NCI-H82 treated with DMSO at 0.1 percent for 48 hours (cell line): ENCODE measurements around the gene ANKRD9.

ENCODE experiments used
- DNase-seq: peaks from one replicate; lab custom pipeline; 2025; ENCODE audit not compliant: unreplicated experiment; lab: John Stamatoyannopoulos, UW

Gene ANKRD9

GRCh38 chr14:102513899-102514772, 4.6 kb upstream of the ANKRD9 start:
- DNase-seq = no peak

- no peak for DNase-seq
Measured at GRCh38 chr14:102512793-102513300, 3.3 kb upstream of the ANKRD9 start.

DNA sequence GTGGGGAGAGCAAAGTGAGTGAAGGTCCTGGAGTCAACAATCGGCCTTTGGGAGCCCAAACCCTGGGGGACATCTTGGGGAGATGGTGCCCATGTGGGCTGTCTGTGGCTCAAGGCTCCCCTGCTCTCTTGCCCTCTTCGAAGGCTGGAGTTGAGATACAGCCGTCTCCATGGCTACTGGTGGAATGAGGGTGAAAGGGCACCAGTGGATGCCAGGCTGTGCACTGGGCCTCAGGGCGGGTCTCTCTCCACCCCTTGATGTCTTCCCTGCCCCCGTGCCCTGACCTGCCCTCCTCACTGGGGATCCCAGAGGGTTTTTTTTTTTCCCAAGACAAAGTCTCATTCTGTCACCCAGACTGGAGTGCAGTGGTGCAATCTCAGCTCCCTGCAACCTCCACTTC, 2.0 kb upstream of the ANKRD9 start:
- no peak for DNase-seq

DNA sequence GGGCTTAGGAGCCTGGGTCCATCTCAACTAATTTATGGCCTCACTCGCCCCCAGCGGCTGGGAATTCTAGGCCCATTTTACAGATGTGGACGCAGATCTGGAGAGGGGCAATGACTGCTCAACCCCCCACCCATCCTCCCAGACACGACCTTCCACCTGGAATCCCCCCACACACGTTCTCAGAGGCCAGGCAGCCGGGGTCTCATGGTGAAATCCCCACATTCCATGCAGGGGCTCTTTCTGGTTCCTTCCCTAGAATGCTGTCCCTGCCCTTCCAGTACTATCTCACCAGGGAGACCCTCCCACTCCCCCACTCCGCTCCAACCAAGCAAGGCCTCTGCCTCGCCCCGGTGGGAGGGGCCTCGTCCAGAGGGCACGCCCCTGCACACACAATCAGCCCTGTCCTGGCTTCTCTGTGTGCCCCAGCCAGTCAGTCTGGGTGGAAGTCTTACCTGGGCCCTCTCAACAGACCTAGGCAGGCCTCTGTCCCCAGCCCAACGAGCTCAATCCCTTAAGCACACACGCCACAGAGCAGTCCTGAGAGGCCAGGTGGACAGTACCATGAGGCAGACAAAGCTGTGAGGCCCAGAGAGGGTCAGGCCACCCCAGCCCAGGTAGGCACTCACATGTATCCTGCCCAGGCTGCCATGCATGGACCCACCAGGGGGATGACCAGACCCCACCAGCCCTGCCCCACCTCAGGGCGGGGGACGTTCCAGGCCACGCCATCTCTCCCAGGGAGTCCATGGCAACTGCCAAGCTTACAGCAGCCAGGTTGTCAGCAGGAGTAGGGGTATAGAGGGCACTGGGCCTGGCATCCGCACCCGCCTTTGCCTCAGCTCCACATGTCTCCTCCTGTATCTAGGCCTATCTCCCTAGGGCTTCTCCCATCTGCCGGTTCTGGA, 1.3 kb upstream of the ANKRD9 start:
- DNase-seq = no peak

DNA sequence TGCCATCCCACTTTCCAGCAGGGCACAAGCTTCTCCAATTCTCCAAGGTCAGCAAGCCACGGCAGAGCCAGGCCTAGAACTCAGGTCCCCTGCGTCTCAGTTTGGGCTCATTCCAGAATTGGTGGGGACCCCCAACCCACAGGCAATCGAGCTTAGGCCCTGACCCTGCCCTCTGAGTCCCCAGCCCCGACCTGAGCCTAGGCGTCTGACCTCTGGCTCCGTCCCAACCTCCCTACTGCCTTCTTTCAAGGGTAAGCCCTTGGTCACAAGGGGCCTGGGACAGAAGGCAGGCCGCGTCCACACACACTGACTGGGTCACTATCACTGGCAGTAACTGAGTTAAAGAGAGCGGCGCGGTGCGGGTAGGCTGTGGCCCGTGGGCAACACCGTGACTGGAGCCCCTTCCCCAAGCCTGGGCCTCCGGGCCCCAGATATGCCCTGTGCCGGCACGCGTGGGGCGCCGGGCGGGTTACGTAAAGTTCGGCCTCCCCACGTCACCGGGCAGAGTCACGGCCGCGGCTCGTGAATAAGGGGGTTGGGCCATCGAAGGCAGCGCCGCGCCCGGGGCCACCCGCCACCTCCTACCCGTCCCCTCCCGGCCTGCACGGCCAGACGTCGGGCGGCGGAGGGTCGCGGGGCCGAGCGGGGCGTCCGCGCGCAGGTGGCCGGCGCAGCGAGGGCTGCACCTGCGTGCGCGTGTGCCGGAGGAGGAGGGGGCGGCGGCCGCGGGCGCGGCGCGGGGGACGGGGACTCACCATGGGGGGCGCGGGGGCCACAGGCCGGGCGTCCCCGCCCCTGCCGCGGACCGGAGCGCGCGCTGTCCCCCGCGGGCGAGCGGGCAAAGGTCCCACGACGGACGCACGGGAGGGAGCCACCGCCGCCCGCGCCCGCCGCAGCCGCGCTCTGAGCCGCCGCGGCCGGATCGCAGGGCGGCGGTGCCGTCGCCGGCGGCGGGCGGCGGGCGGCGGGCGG, 516 bp downstream of the ANKRD9 start:
- no peak for DNase-seq

GRCh38 chr14:102508410-102508773, 1.2 kb downstream of the ANKRD9 start:
- DNase-seq = no peak

- DNase-seq = no peak
Measured at GRCh38 chr14:102507857-102508312, 1.7 kb downstream of the ANKRD9 start.

DNA sequence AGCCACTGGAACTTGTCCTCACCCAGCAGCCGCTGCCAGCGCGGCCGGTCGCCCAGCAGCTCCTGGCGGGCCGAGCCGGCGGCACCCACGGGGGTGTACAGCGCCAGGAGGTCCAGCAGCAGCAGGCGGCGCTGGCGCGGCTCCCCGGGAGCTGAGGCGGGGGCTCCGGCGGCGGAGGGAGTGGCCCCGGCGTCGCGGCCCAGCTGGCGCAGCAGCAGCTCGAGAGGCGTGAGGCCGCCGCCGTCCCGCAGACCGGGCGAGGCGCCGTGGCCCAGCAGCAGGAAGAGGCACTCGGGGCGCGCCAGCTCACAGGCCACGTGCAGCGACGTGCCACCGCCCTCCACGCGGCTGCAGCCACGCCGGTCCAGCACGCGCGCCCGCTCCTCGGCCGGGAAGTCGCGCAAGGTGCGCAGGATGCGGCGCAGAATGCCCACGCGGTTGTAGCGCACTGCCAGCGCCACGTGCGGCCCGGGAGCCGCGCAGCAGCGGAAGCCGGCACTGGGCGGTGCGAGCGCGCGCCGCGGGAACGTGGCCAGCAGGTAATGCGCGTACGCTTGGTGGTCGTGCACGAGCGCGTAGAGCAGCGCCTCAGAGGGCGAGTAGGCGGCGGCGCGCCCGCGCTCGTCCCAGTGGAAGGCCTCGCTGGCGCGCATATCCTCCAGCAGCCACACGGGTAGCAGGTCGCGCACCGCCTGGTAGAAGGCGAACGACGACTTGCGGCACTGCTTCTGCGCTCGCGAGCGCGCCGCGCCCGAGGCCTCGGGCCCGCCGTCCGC, 2.3 kb downstream of the ANKRD9 start:
- no peak for DNase-seq

- no peak for DNase-seq
Measured at GRCh38 chr14:102506626-102506925, 3.0 kb downstream of the ANKRD9 start.

GRCh38 chr14:102505775-102506625, 3.6 kb downstream of the ANKRD9 start:
- no peak for DNase-seq

DNA sequence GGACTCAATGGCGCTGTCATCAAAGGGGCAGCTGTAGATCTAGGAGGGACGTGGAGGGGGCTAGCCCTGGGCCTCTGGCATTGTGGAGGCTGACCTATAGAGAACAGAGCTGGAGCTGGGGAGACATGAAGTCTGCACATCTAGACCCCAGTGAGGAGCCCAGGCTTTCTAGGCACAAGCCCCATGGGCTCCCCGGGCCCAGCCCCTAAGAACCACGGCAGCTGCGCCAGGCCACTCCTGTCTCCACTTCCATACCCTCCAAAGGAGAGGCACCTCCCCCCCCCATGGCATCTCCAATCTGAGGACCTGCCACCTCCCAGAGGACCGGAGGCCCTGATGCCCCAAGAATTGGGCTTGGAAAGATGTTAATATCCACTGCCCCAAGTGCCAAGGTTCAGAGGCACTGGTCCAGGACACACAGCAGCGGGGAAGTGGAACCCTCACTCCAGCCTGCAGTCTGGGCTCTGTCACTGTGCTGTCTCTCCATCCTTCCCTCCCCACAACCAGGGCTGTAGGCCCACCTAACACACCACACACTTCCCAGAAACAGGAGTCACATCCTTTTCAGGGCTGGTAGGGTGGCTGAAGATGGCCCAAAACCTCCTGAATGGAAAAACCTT, 4.5 kb downstream of the ANKRD9 start:
- no peak for DNase-seq

- DNase-seq = no peak
Measured at GRCh38 chr14:102504328-102504999, 5.1 kb downstream of the ANKRD9 start.

DNA sequence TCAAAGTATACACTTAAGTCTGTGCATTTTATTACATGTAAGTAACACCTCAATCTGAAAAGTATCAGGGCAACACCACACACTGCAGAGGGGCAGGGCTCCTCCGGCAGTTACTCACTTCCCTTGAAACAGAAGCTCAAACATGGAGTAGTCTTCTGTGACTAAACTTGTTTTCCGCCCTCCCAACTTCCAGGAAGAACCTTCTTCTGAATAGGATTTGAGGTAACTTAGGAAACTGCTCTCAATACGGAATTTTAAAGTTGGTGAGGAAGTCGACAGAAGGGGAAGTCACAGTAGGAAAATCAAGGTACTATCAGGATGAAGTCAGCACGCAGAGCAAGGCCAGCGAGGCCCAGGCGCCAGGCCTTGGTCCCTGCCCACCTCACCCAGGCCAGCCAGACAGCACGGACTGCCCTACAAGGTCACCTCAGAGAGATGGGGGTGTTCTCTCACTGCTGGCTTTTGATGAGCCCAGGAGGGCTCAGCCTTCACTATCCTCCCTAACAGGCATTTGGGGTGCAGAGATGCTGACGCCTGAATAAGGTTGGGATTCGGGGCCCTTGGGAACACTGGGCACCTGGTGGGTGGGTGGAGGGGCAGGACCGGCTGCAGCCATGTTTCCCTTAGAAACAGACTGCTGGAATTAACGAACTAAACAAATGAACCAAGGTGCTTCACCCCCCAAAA, 5.8 kb downstream of the ANKRD9 start:
- DNase-seq = no peak

DNA sequence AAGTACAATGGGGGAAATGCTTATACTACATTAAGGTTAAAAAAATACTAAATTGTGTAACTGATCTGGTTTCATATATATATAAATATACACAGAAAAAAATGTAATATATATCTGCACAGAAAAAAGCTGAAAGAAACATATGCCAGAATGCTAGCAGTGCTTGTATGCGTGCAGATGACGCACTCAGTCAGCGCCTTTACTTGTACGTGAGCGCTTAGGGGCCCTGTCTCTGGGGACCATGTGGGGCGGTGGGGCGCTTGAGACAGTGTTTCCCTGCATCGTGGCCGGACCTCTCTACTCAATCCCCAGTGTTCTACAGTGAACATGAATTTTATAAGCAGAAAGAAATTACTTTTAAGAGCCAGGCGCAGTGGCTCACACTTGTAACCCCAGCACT, 7.0 kb downstream of the ANKRD9 start:
- DNase-seq = no peak

DNA sequence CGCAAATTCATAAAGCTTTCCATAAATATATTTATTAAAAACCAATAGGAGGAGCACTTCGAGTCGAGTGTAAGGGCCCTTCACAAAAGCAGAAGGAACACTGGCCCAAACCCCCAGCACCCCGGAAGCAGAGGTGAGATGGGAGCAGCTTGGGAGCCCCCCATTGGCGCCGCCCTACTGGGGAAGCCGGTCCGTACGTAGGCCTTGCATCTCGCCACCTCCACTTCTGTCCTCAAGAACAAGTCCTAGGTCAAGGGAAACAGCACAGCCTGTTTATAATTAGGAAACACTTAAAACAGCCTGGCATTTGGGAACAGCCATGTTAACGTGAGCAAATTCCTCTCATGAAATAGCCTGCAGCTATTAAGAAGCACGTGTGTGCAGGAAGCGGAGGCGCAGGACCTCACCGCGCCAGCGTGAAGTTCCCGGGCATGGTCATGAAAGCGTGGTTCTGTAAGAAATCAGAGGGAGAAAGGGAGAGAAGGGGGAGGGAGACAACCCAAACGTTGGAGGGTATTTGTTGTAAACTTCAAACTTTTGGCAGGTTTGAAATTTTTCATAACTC, 7.7 kb downstream of the ANKRD9 start:
- DNase-seq = no peak

DNA sequence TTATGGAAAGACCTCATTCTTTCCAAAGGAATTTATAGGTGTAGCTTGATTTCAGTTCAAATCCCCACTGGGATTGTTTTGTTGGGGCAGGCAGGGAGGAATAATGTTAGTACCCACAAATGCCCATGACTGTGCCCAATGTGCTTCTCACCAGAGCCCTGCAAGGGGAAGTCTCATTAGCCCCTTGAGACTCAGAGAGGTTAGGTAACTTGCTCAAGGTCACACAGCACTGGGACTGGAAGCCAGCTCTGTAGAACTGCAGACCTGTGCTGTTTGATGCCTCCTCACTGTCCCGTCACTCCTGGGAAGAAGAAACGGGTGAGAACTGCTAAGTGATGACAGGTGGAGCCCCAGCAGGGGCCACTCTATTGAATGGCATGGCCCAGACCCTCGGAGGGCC, 8.9 kb downstream of the ANKRD9 start:
- DNase-seq = no peak

DNA sequence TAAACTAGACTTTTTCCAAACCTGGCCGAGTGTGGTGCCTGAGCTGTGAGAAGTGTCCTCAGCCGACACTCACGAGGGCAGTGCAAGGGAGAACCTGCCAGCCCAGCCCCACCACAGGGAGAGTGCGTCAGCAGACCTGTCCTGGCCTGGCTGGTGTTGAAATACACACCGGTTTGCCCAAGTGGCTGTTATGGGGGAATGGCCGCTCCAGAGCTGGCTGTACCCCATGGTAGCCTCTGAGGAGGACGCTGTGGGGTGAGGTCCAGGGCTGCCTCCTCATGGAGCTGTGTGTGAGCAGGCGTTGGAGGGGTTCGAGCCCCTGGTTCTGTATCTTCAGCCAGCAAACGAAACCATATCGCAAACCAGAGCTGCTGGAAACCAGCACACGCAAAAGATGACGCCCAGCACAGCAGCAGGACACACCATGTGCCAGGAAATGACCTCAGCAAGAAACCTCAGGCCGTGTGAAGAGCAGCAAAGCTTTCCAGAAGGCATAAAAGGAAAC, 9.4 kb downstream of the ANKRD9 start:
- DNase-seq = no peak
